GM18870 (cell line): Measurements from ENCODE around the gene TIMP4.

Experiments used
- ATAC-seq: cut with Tn5 transposase; IDR thresholded peaks from one replicate; pipeline ENCODE4 v1.9.1; 2021; ENCODE audit warnings: moderate library complexity; ENCODE audit not compliant: unreplicated experiment

TIMP4 gene

GRCh38 chr3:12186046-12186445 lies 27.3 kb upstream of the TIMP4 start:
- ATAC-seq, result no peak

- ATAC-seq, result no peak
These were observed 26.5 kb upstream of the TIMP4 start for GRCh38 chr3:12185172-12185710.

- no peak for ATAC-seq
These were observed 25.8 kb upstream of the TIMP4 start for GRCh38 chr3:12184541-12184940.

GRCh38 chr3:12182687-12183441 lies 24.2 kb upstream of the TIMP4 start:
- ATAC-seq, result no peak

GRCh38 chr3:12181806-12182205 lies 23.1 kb upstream of the TIMP4 start:
- no peak for ATAC-seq

- ATAC-seq, result no peak
These were observed 22.6 kb upstream of the TIMP4 start for GRCh38 chr3:12181301-12181700.

- ATAC-seq, result no peak
These were observed 21.9 kb upstream of the TIMP4 start for GRCh38 chr3:12180631-12181030.

GRCh38 chr3:12180218-12180617 lies 21.5 kb upstream of the TIMP4 start:
- no peak for ATAC-seq

- no peak for ATAC-seq
These were observed 20.7 kb upstream of the TIMP4 start for GRCh38 chr3:12179441-12179840.

GRCh38 chr3:12178091-12178820 lies 19.5 kb upstream of the TIMP4 start:
- ATAC-seq, result no peak

- no peak for ATAC-seq
These were observed 18.4 kb upstream of the TIMP4 start for GRCh38 chr3:12177126-12177525.

GRCh38 chr3:12175844-12176453 lies 17.2 kb upstream of the TIMP4 start:
- no peak for ATAC-seq

GRCh38 chr3:12175137-12175593 lies 16.5 kb upstream of the TIMP4 start:
- no peak for ATAC-seq

- no peak for ATAC-seq
These were observed 11.5 kb upstream of the TIMP4 start for GRCh38 chr3:12170207-12170606.

GRCh38 chr3:12165909-12166308 lies 7.2 kb upstream of the TIMP4 start:
- no peak for ATAC-seq

GRCh38 chr3:12159227-12159601 lies 502 bp upstream of the TIMP4 start:
- no peak for ATAC-seq

- no peak for ATAC-seq
These were observed 1.7 kb downstream of the TIMP4 start for GRCh38 chr3:12157026-12157425.

GRCh38 chr3:12155828-12156227 lies 2.9 kb downstream of the TIMP4 start:
- no peak for ATAC-seq

- ATAC-seq, result no peak
These were observed 3.4 kb downstream of the TIMP4 start for GRCh38 chr3:12155264-12155663.

- no peak for ATAC-seq
These were observed 4.6 kb downstream of the TIMP4 start for GRCh38 chr3:12154151-12154550.

GRCh38 chr3:12150112-12150511 lies 8.6 kb downstream of the TIMP4 start:
- no peak for ATAC-seq

GRCh38 chr3:12149029-12149428 lies 9.7 kb downstream of the TIMP4 start:
- ATAC-seq, result no peak
